HG03442 (cell line): ENCODE measurements around the gene CFAP100.

ENCODE experiments used
- ATAC-seq: cut with Tn5 transposase; IDR thresholded peaks from one replicate; pipeline ENCODE4 v1.9.1; 2021; ENCODE audit warnings: mild to moderate bottlenecking, moderate library complexity; ENCODE audit not compliant: unreplicated experiment

Gene CFAP100

GRCh38 chr3:126439346-126439967 is 44.7 kb downstream of the CFAP100 start:
- ATAC-seq: no peak

- ATAC-seq: no peak
Measured at GRCh38 chr3:126439968-126440708, 45.4 kb downstream of the CFAP100 start.

DNA sequence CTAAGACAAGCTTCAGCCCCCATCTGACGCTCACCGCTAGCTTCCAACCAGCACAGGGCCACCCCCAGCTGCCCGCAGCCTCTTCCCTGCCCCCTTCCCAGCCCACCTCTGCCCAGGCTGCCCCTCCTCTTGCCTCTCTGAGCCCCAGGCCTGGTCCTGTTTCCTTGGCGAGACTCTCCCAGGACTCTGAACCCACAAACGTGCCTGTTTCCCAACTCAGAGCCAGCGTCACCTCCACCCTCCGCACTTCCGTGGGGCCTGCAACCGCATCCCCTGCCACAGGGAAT is 45.9 kb downstream of the CFAP100 start:
- ATAC-seq: no peak

DNA sequence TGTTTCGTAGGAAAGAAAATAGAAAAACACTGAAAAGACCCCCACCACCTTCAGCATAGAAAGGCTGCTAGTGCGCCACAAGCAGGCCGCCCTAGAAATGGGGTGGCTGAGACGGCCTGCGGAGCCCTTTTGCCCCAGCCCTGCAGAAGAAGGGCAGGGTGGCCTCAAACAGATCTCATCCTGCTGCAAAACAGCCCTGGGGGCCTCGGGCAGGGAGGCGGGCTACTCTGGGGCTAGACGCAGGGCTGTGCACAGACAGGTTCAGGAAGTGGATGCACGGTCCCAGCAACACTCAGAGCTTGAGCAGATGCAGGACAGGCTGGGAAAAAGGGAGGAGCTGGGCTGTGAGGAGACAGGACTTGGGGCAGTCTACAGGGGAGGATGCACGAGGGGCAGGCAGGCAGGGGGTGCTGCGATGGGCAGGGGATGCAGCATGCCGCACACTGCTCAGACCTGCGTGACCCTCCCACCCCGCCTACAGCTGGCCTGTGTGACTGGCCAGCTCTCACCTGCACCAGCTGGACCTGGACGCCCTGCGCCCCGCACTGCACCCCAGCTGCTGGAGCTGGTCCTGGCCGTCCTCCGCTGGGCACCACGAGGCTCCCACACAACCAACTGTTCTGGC is 46.7 kb downstream of the CFAP100 start:
- no peak for ATAC-seq

DNA sequence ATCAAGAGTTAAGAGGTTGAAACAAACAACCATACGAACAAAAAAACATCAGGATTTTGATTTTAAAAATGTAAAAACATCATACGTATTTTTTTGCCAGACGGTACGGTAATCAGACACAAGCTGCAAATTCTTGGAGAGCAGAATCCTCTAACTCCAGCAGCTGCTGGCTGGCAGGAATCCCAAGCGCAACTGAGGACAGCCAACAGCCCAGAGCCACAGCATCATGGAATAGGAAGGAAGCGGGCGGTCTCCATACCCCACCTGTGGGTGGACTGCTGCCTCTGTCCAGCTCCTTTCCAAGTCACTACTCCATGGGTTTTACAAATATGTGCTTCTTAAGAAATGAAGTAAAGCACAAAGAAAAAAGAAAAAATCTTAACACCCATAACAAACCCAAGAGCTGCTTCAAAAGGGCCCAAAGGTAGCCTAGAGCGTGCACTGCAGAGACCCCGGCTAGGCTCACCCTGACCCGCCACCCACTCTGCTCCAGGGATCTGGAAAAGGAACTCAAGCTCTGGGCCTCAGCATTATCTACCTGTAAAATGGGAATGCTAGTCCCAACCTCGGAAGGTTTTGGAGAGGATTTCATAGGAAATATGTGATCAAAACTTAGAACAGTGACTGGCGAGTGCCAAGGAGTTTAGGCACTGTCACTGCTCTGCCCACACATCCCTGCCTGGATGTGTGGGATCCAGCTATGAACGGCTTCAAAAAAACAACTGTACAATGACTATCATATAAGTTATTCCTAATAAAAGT is 47.6 kb downstream of the CFAP100 start:
- no peak for ATAC-seq

- no peak for ATAC-seq
Measured at GRCh38 chr3:126442856-126443242, 48.1 kb downstream of the CFAP100 start.

DNA sequence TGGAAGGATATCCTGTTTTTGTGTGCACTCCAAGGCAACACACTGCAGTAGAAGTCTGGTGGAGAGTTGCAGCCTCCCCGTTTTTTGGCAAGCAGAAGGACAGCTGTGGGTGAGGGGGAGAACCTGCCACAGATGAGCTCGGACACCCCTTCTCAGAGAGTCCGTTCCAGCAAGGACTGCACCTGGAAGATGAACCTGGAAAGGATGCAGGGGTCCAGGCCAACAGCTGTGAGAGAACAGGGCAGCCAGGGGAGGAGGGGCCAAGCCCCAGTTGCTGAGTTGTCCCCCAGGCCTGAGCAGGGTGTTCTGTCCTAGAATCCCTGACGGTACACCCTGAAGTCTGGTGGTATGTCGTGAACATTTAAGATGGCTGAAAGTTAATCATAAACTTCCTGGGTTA is 50.8 kb downstream of the CFAP100 start:
- ATAC-seq: no peak

- ATAC-seq: no peak
Measured at GRCh38 chr3:126446301-126446700, 51.6 kb downstream of the CFAP100 start.

DNA sequence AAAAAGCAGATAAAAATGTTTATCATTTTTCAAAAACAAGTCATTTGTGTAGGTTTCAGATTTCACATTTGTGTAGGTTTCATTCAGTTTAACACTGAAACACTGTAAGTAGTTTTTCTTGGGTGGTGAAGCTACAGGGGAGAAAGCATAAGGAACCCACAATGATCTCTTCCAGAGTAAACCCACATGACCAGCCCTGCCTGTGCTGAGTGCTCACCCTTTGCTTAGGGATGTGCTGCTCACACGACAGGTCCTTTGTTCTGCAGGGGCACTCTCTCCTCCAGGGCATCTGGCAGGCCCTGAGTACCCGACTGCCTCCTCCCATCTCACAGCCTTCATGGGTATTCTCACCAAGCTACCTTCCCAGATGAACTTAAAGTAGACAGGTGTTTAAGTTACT is 52.1 kb downstream of the CFAP100 start:
- ATAC-seq: no peak

DNA sequence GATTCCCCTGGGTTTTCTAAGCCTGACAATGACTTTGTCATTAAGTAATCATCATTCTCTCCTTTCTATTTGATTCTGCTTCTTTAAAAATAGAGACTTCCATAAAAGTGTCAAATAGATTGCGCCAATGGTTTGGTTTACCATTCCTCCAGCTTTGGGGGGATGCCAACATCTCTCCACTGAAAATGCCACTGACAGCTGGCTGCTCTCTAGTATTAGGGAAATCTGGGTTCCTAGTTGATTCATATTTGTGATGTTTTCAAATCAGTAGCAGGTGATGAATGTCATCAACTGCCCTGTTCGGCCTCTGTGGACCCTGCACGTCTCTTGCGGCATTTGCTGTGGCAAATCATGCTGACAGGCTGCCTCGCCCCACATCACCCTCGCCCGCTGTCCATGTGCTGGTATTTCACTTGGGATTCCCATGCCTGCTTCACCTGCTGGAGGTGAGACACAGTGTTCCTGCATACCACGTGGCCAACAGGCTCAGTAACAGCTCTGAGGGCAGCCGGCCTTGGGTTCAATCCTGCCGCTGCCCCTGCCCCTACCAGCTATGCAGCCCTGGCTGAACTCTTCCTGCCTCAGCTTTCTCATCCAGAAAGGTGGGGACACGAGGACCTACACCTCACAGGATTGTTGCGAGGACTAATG is 52.9 kb downstream of the CFAP100 start:
- ATAC-seq: no peak

GRCh38 chr3:126448136-126448892 is 53.6 kb downstream of the CFAP100 start:
- ATAC-seq: no peak

DNA sequence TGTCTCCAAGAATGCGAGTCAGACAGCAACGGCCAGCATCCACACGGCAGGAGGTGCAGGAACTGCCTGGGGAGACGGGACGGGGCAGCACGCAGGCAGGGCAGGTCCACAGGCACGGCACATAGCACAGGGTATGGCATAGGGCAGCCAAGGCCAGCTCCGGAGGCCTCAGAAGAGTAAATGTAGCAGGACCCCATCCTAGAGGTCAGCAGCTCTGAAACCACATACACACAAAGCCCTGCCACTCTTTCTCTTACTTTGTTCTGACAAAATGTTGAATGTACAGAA is 54.1 kb downstream of the CFAP100 start:
- ATAC-seq: no peak

DNA sequence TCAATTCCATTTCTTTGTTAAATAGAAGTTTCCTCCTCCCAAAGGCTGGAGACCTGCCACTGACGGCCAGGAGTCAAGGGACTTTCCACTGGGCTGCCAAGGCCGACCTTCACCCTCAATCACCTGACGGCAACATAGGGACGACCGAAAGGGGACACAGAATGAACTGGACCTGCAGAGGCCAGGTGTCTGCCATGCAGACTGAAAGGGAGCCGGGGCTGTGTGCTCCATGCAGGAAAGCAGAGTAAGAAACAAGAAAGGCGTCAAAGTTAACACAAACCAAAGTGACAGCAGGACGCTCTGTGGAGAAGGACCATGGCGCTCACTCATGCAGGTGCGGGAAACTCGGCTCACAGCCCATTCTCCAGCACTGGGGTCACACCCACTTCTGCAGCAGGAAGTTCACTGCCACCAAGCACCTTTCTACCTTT is 54.9 kb downstream of the CFAP100 start:
- ATAC-seq: no peak

GRCh38 chr3:126450219-126450618 is 55.5 kb downstream of the CFAP100 start:
- no peak for ATAC-seq

- ATAC-seq: no peak
Measured at GRCh38 chr3:126450744-126451143, 56.0 kb downstream of the CFAP100 start.

GRCh38 chr3:126451511-126451910 is 56.8 kb downstream of the CFAP100 start:
- ATAC-seq: no peak

DNA sequence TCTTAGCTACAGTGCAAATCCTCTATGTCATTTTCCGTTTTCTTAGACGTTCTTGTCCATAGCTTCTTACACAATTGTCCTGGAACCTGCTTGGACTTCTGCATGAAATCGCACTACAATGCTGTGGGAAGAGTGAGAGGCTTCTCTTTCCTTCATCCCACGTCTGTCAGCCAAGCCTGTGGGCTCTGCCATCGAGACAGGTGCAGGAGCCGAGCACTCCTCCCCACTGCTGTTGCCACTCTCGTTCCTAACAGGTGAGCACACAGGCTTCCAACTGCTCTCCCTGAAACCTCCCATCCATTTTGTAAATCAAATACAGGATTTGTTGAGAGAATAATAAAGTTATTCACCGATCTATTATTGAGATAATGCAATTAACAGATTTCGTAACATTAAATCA is 57.5 kb downstream of the CFAP100 start:
- no peak for ATAC-seq

GRCh38 chr3:126454025-126454424 is 59.3 kb downstream of the CFAP100 start:
- ATAC-seq: no peak

GRCh38 chr3:126454437-126455198 is 59.9 kb downstream of the CFAP100 start:
- no peak for ATAC-seq

- ATAC-seq: no peak
Measured at GRCh38 chr3:126456211-126456610, 61.5 kb downstream of the CFAP100 start.
